NCI-H2029 treated with DMSO at 0.1 percent for 48 hours (cell line): ENCODE data around the gene CDK14.
"Not testable (repeated sequence)": the region's sequence is repeated elsewhere in the genome, so short reads cannot be mapped to it uniquely, and the experiment has no call there.

ENCODE experiments used
- DNase-seq: peaks from one replicate; lab custom pipeline; 2025; lab: John Stamatoyannopoulos, UW

Gene CDK14

GRCh38 chr7:90631502-90631901 is 35.4 kb downstream of the CDK14 start:
- no peak for DNase-seq

- not testable (repeated sequence) for DNase-seq
These were observed 43.6 kb downstream of the CDK14 start for GRCh38 chr7:90639683-90640082.

GRCh38 chr7:90642978-90643377 is 46.9 kb downstream of the CDK14 start:
- no peak for DNase-seq

- DNase-seq, result no peak
These were observed 49.7 kb downstream of the CDK14 start for GRCh38 chr7:90645784-90646183.

- no peak for DNase-seq
These were observed 52.0 kb downstream of the CDK14 start for GRCh38 chr7:90648107-90648506.

- no peak for DNase-seq
These were observed 52.7 kb downstream of the CDK14 start for GRCh38 chr7:90648834-90649233.

- no peak for DNase-seq
These were observed 58.8 kb downstream of the CDK14 start for GRCh38 chr7:90654718-90655427.

- no peak for DNase-seq
These were observed 59.4 kb downstream of the CDK14 start for GRCh38 chr7:90655566-90655965.

- no peak for DNase-seq
These were observed 61.4 kb downstream of the CDK14 start for GRCh38 chr7:90657481-90657880.

GRCh38 chr7:90660100-90660499 is 64.0 kb downstream of the CDK14 start:
- no peak for DNase-seq

- no peak for DNase-seq
These were observed 64.7 kb downstream of the CDK14 start for GRCh38 chr7:90660819-90661218.

GRCh38 chr7:90661290-90662151 is 65.4 kb downstream of the CDK14 start:
- no peak for DNase-seq

GRCh38 chr7:90663176-90663575 is 67.1 kb downstream of the CDK14 start:
- no peak for DNase-seq

GRCh38 chr7:90666186-90666585 is 70.1 kb downstream of the CDK14 start:
- DNase-seq, result no peak

- DNase-seq, result no peak
These were observed 72.9 kb downstream of the CDK14 start for GRCh38 chr7:90668992-90669391.

GRCh38 chr7:90669492-90669891 is 73.4 kb downstream of the CDK14 start:
- no peak for DNase-seq

- DNase-seq, result no peak
These were observed 75.5 kb downstream of the CDK14 start for GRCh38 chr7:90671571-90671970.

- no peak for DNase-seq
These were observed 76.1 kb downstream of the CDK14 start for GRCh38 chr7:90672210-90672609.

- no peak for DNase-seq
These were observed 78.5 kb downstream of the CDK14 start for GRCh38 chr7:90674625-90675024.

GRCh38 chr7:90675982-90676381 is 79.9 kb downstream of the CDK14 start:
- DNase-seq, result no peak

- peak; percentile 21 for DNase-seq
These were observed 81.6 kb downstream of the CDK14 start for GRCh38 chr7:90677486-90678404.

- DNase-seq, result no peak
These were observed 82.9 kb downstream of the CDK14 start for GRCh38 chr7:90678986-90679385.
